Pancreas (tissue), 10 donors: ENCODE measurements around the gene TM9SF3. TPM values are rescaled to one million over a fixed set of nuclear protein-coding genes. Genes with fewer than 3 reads are reported as not detected.

Experiments used
- ATAC-seq, 4 donors: fragments of 200-7000 bp; cut with Tn5 transposase; one replicate each; pipeline versions ENCODE4 v1.8.0 to v1.9.1; 2020; ENCODE audit warnings: mild to moderate bottlenecking in 4 of 4, moderate library complexity in 4 of 4
- DNase-seq, 6 donors: peaks; one replicate each; pipeline ENCODE4 v3.0.0-alpha.2; 2020
- FAIRE-seq: peaks from 2 replicates; lab custom pipeline; 2012; peaks lifted over from hg19 to GRCh38; lab: Jason Lieb, UNC
- H3K27ac ChIP-seq, 4 donors: fragments of 200-600 bp; sonication (generic); 1 replicate in 3 of 4; 2 replicates in 1 of 4; pipeline versions ENCODE4 v1.5.0 to v1.8.0; 2020
- H3K27me3 ChIP-seq, 4 donors: fragments of 200-600 bp; one replicate each; pipeline ENCODE4 v1.8.0; 2021
- H3K36me3 ChIP-seq, 3 donors: fragments of 200-600 bp; sonication (generic) in 1 of 3; one replicate each; pipeline versions ENCODE4 v1.5.0 to v1.8.0; 2020 to 2021
- H3K4me1 ChIP-seq, 3 donors: fragments of 200-600 bp; one replicate each; pipeline ENCODE4 v1.8.0; 2021
- H3K4me3 ChIP-seq, 4 donors: fragments of 200-600 bp; sonication (generic) in 2 of 4; one replicate each; pipeline versions ENCODE4 v1.5.0 to v1.8.0; 2020 to 2021
- H3K9me3 ChIP-seq, 4 donors: fragments of 200-600 bp; one replicate each; pipeline ENCODE4 v1.8.0; 2021
- CTCF ChIP-seq, 4 donors: fragments of 200-600 bp; sonication (generic) in 3 of 4; IDR thresholded peaks; one replicate each; pipeline versions ENCODE4 v1.5.0 to v1.8.0; 2021; ENCODE audit warnings: antibody characterized with exemption in 4 of 4
- whole genome bisulfite sequencing, 2 donors: extraction: QIAGEN DNeasy Blood & Tissue Kit; methylation state at CpG; one replicate each; pipeline ENCODE4 v1.1.7; 2013; 5-methylcytosine and 5-hydroxymethylcytosine counted together
- intact Hi-C, 3 donors: fragments of 100-400 bp; cut with DNase I; formaldehyde crosslinking; loops; one replicate each; pipeline versions ENCODE4 v1.11.1 to v1.14.2; 2022
- polyA plus RNA-seq, 2 donors: library from polyadenylated mRNA; stranded (reverse); fragments of 200-250 nt; gene quantifications; one replicate each; pipeline ENCODE4 v1.2.3, GENCODE V29; 2013
- total RNA-seq, 6 donors: library from RNA; stranded (reverse); fragmentation: NEBNext Ultra II Directional in 4 of 6; extraction: Animal tissue kit (Norgen Biotek cat#: 25700) in 4 of 6; gene quantifications; one replicate each; pipeline versions ENCODE4 v1.2.1 to v1.2.4, GENCODE V29; 2021 to 2023
- donor health status: healthy with polysubstance abuse.
- donor health status: DM: no; HTN: no; CAD: no; lungs with moderate emphysema.
- donor health status: DM: no; HTN: no; CAD: no.
- donor health status: control.
- donor health status: control.
- donor health status: Bipolar disorder and iron deficiency.
- donor health status: DM: yes; HTN: yes; CAD: no.
- donor health status: DM: no; HTN: no; CAD: no.
- donor health status: DM: no; HTN: no; CAD: no.
- donor health status: DM: yes; HTN: yes; CAD: no.

The TM9SF3 gene
- total and polyA plus RNA-seq, 8 donors = 15.5 to 110 (median 60.2) TPM

- FAIRE-seq (no peak), ATAC-seq (peak in 3 of 4 donors; percentile 18 to 53 (median 46)), DNase-seq (no peak)
- Histone ChIP-seq H3K9me3 (no peaks in the 10 kb centered on the region), H3K27me3 (no peaks in the 10 kb centered on the region), H3K27ac (no peak overlapping the region), H3K36me3 (peaks cover 0 to 9% (median 0%) of the 10 kb centered on the region in 3 donors), H3K4me3 (no peak overlapping the region), H3K4me1 (peaks cover 0 to 6% (median 0%) of the 10 kb centered on the region in 3 donors)
- no peak for TF ChIP-seq CTCF (IDR thresholded peaks at IDR 0.05)
- WGBS, 2 donors = 9 to 13% methylated on average over 1 of the region's 1 CpG
- intact Hi-C loops = no loop called here
Observed at GRCh38 chr10:96596422-96597407, 9.9 kb upstream of the TM9SF3 start.

- H3K27ac ChIP-seq = no peak overlapping the region
- TF ChIP-seq CTCF (IDR thresholded peaks at IDR 0.05) = no peak
- FAIRE-seq (no peak), DNase-seq (no peak), ATAC-seq (no peak)
- H3K4me3 ChIP-seq = no peak overlapping the region
- intact Hi-C loops = no loop called here
- WGBS, 2 donors = 96 to 100% methylated on average over 4 of the region's 4 CpGs
- peaks cover 0 to 9% (median 0%) of the 10 kb centered on the region in 3 donors for H3K36me3 ChIP-seq
- peaks cover 0 to 6% (median 0%) of the 10 kb centered on the region in 3 donors for H3K4me1 ChIP-seq
- no peaks in the 10 kb centered on the region for H3K9me3 ChIP-seq
- H3K27me3 ChIP-seq = no peaks in the 10 kb centered on the region
Observed at GRCh38 chr10:96595741-96596140, 8.9 kb upstream of the TM9SF3 start.

- FAIRE-seq = no peak
- no peak overlapping the region for H3K27ac ChIP-seq
- intact Hi-C loops = no loop called here
Observed at GRCh38 chr10:96591946-96592345, 5.1 kb upstream of the TM9SF3 start.

GRCh38 chr10:96588616-96589419, 2.0 kb upstream of the TM9SF3 start:
- TF ChIP-seq CTCF (IDR thresholded peaks at IDR 0.05) = no peak
- peaks cover 0 to 6% (median 0%) of the 10 kb centered on the region in 3 donors for H3K36me3 ChIP-seq
- H3K4me3 ChIP-seq = no peak overlapping the region
- no peak for DNase-seq
- intact Hi-C loops = no loop called here
- H3K4me1 ChIP-seq = peaks cover 15 to 32% (median 24%) of the 10 kb centered on the region in 3 donors
- no peaks in the 10 kb centered on the region for H3K27me3 ChIP-seq
- H3K27ac ChIP-seq = no peak overlapping the region
- WGBS, 2 donors = 37 to 42% methylated on average over 5 of the region's 5 CpGs
- no peaks in the 10 kb centered on the region for H3K9me3 ChIP-seq
- FAIRE-seq = no peak
- no peak for ATAC-seq

More at GRCh38 chr10:96591946-96592345, 5.1 kb upstream of the TM9SF3 start:
- Histone ChIP-seq H3K4me1 (peaks cover 14 to 16% (median 15%) of the 10 kb centered on the region in 3 donors), H3K4me3 (no peak overlapping the region), H3K9me3 (no peaks in the 10 kb centered on the region), H3K27me3 (no peaks in the 10 kb centered on the region), H3K36me3 (peaks cover 0 to 9% (median 0%) of the 10 kb centered on the region in 3 donors)
- no peak for TF ChIP-seq CTCF (IDR thresholded peaks at IDR 0.05)
- no peak for DNase-seq
- WGBS, 2 donors = 80 to 82% methylated on average over 1 of the region's 1 CpG
- no peak for ATAC-seq
